CD4-positive, alpha-beta T cell treated with Interleukin-4 for 4 hours (primary cell): ENCODE measurements around the gene CCDC93.
"Not testable (repeated sequence)": the region's sequence is repeated elsewhere in the genome, so short reads cannot be mapped to it uniquely, and the experiment has no call there.

Source experiments
- DNase-seq: peaks from one replicate; pipeline ENCODE4 v3.0.0-alpha.2; 2020

The CCDC93 gene

DNA sequence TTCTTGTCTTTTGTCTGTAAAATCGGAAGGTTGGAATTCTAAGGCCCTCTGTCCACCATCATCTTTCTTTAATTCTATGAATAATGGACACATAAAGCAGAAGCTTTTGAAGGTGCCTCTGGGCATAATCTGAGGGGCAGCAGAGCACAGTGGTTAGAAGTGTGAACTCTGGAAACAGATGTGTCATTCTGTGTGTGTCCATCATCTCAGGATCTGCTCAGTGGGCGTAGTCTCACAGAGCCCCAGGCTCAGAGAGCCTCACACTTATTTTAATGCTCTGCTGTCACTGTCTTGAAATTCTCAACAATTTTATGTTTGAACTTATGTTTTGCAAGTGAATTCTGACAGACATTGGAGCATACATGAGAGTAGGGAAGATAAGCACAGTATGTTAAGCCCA, 31.0 kb upstream of the CCDC93 start:
- DNase-seq, result no peak

DNA sequence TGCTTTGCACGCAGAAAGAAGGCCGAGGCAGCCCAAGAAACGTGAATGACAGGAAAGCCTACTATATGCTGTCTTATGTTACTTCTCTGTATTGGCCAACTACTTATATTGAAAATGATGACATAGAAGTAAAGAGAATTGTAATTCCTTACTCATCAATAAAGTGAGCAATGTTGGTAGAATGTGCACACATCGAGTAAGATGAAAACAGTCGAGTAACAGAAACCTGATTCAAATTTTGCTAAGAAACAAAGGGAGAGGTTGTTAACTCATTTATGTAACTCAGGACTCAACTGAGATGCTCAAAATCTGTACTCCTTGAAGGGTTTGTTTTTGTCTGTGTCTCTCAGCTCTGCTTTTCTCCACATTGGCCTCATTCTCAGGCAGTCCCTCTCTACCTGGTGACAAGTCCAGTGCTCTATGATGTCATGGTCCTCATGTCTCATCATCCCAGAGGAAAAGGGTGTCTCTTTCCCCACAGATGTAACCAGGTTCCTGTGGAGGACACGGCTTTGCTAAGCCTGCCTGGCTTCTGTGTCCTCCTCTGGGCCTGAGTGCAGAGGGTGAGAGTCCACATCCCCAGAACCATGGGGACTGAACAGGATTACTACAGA, 30.3 kb upstream of the CCDC93 start:
- DNase-seq, result no peak

DNA sequence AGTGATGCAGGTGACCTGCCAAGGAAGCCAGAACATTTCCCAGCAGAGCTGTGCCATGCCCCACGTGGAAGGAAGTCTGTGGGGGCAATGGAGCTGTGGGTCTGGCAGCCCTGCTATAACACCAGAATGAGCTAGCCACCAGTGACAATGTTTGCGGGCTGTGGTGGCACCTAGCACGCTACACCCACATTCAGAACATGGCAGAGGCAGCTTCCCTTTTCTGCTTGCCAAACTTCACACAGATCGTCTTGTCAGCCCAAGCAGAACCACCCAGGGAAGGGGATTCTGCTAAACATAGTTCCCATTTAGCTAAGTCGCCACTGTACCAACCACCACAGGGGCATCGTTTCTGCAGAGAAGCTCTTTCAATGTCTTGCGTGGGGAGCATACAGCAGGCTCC, 27.0 kb upstream of the CCDC93 start:
- DNase-seq, result no peak

DNA sequence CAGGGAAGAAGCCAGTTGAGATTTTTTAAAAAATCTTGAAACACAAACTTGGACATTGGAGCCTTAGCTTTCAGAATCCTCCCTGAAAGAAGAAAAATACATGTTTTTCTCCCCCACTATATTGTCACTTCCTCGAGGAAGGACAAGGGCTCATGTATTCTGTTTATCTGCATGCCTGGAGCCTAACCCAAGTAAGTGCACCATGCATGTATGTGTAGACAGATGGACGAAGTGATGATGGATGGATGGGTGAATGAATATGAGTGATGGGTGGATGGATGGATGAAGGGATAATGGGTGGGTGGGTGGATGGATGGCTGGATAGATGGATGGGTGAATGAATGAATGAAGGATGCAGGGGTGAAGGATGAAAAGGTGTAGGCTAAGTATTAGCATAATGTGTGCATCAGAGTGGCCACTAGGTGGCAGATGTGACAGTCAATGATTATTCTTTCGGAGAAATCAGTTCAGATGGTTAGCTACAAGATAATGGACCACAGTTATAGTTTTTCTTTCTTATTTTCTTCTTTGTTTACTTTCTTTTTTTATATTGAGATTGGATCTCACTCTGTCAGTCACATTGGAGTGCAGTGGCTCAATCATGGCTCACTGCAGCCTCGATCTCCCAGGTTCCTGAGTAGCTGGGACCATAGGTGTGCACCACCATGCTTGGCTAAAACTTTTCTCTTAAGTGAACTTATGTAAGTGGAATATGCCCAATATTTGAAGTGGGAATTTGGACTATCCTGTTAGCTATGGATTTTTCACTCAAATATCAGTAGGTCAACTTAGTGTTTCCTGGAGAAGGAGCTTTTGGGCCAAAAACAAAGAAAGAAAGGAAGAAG, 18.5 kb upstream of the CCDC93 start:
- DNase-seq, result peak; percentile 45

DNA sequence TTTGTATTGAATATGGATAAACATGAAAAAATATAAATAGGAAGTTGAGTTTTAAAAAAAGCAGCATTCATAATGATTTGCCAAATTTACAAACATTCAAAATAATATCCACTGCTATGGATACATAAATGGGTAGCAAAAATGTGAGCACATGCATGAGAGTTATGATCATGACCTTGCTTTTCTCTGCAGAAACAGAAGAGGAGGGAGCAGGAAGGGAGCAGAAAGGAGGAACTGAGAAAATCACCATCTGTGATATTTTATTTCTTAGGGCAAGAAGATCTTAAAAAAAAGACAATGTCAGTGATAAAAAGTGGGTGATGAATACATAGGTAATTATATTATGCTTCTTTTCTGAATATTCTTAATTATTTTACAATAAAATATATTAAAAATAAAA, 17.7 kb upstream of the CCDC93 start:
- DNase-seq, result no peak

DNA sequence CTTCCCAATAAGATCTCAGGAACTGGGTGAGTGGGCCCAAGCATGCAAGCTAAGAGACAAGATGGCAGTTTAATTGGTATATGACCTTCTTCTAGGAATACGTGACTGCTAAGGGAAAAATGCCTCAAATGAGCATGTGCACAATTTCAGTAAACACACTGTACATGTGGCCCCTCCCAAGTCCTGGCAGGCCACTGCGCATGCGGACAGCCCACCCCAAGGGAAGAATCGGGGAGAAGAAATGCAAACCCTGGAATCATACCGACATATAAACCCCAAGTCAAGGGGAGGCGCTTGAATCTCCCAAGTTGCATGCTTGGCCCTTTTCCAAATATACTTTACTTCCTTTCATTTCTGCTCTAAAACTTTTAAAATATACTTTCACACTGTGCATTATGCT, 15.2 kb upstream of the CCDC93 start:
- no peak for DNase-seq

DNA sequence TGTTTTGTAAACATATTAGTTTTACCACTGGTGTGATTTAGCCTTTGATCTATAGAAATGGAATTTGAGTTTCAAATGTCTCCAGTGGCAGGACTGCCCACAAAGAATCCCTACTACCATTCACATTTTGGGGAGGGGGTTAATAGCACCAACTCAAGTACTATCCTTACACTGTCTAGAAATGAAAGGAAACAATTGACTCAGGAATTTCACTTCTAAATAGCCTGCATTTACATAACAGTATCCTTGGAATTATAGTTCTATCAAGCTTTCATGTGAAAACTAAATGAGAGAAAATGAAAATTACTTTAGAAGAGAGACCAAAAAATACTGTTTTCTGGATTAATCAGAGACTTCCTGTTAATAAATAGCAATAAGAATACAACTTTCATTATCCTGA, 7.5 kb upstream of the CCDC93 start:
- no peak for DNase-seq

DNA sequence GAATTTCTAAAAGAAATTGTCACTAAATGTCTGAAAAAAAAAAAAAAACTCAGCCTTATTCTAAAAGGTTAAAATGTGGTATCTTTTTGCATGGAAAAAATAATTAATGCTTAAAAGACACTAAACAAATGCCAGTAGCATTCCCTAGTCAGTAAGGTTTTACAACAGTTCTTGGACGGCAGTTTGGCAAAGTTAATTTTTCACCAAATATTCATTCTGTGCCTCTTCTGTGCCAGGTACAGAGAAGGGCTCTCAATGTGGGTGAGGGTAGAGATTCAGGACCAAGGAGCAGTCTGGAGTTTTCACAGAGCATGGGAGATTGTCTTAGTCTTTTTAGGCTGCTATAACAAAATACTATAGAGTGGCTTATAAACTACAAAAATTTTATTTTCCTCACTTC, 6.0 kb upstream of the CCDC93 start:
- DNase-seq, result no peak

DNA sequence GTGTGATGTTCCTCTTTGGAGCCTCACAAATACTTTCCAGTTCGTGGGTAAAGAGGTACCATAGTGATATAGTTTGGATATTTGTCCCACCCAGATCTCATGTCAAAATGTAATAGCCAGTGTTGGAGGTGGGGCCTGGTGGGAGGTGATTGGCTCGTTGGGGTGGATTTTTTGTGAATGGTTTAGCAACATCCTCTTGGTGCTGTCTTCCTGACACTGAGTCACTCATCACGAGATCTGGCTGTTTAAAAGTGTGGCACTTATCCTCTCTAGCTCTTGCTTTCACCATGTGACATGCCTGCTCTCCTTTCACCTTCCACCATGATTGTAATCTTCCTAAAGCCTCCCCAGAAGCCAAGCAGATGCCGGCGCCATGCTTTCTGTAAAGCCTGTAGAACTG, 3.0 kb upstream of the CCDC93 start:
- DNase-seq, result peak; percentile 21

DNA sequence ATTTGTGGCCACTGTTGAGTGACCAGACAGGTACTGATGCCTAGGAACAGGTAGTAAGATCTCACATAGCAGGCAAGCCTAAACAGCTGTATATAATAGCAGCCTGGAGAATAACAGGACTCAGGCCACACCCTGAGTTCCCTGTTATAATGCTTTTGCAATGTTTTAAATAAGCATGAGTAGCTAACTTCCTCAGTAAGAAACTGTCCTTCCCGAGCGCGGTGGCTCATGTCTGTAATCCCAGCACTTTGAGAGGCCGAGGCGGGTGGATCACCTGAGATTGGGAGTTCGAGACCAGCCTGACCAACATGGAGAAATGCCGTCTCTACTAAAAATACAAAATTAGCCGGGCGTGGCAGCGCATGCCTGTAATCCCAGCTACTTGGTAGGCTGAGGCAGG, 1.9 kb upstream of the CCDC93 start:
- not testable (repeated sequence) for DNase-seq

DNA sequence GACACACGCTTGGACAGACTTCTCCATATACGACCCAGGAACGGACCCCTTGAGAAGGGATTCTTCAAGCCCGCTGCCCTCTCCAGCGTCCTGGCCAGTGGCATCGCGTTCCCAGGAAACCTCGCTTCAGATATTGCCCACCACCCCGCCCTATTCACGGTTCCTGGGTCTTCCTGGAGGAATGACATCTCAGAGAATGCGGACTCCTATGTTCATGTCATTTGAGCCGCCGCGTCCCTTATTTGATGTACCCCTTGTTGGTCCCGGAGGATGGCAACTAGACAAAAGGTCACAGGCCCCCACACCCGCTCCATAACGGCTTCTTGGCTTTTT, 588 bp upstream of the CCDC93 start:
- no peak for DNase-seq

DNA sequence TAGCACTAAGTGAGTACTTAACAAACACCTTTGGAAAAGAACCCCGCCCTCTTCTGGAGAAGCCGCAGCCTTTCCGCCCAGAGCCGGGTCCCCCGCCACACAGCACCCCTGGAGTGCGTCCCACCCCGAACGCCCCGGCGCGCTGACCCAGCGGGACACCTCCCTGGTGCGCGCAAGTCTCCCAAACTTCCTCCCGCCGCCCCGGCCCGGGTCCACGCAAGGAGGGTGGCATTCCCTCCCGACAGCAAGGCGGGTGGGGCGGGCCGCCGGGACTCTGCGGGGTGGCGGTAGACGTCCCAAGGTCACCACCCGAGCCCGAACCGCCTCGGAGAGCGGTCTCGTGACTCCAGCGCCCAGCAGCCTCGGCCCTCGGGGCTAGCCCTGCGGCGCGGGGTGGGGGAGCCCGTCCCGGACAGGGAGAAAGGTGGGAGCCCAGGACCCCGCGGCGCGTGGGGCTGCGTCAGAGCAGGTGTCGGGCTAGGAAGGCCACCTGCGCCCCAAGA, 598 bp downstream of the CCDC93 start:
- DNase-seq, result no peak

DNA sequence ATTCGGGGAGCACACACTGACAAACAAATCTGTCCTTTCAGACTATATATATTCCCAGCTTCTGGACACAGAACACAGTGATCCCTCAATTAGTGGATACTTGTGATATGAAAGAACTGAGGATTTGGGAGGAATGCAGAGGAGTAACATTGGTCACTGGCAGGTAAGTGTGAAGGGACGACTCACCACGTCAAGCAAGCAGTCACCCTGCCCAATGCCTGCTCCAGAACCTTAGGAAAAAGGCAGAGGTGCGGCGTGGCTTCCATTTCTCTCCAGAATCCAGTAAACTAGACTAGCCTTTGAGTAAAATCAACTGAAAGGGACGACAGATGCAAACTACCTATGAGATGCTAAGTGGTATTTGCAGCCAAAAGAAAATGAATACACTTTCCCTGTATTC, 1.1 kb downstream of the CCDC93 start:
- no peak for DNase-seq

DNA sequence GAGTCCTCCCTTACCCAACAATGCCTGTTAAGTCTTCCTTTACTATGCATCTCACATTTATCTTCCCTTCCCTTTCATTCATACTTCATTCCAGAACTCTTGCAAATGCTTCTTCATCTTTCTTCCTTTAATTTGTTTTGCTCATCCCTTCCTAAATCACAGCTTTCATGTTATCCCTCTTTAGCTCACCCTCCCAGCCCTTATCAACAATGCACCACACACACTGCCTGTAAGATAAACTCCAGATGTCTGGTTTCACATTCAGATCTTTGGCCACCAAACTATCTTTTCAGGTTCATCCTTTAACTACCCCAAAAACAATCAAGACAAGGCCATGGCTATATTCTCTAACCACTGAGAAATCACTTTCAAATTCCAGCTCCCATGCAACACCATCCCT, 3.4 kb downstream of the CCDC93 start:
- no peak for DNase-seq

DNA sequence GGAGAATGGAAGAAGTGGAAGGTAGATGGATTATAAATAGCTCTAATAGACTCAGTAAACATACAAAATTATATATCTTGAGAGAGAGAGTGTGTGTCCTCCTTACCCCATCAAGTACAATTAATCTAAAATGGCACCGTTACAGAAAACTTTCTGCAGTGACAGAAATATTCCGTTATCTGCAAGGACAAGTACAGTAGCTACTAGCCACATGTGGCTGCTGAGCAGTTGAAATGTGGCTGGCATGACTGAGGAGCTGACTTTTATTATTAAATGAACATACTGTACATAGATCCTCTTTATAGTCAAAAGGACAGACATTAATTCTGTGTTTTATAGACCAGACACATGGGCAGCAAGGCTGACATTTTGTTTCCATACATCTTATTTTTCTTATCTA, 7.0 kb downstream of the CCDC93 start:
- no peak for DNase-seq

DNA sequence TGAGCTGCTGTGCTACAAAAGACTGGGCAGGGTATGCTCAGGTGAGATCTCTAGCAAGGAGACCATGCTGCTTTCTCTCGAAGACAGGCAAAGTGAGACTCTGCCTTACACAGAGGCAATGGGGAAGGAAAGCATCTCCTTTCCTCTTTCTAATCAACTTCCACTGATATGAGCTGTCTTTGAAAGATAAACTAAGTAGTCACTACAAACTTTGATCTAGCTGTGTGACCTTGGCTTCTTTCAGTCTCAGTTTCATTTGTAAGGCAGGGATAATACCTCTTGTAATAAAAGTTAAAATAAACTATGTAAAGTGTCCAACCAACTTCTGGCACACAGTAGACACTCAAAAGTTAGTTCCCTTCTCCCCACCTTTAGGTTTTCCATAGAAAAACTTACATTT, 7.5 kb downstream of the CCDC93 start:
- DNase-seq, result no peak

DNA sequence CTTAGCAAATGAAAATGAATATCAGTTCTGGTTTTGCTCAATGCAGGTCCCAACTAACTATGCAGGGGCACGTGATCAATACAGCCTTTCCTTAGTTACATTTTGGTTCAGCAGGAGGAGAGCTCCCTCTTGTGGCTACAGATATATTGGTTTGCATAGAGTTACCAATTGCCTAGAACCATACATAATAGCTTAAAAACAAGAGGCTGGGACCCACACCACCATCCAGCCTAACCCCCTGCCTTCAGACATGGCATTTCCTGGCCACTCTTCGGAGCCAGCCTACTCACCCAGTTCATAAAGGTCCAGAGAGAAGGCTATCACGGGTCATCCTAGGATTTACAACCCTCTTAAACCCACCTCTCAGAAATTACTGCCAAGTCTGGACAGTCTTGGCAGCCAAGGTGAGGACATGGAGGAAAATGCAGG, 10.5 kb downstream of the CCDC93 start:
- DNase-seq, result peak; percentile 82

DNA sequence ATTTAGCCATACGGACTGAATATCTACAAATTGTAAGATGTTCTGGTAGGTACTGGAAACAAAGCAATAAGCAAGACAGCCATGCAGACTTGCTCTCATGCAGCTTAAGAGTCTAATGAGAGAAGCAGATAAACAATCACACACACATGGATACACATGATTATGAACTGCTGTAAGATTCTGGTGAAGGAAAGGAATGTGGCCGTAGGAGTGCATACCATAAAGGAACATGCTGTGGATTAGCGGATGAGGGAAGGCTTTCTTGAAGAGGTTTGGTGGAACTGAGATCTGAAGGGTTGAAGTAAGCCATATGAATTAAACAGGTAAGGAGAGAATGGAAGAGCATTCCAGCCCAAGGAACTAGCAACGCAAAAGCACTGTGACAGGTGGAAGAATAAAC, 13.8 kb downstream of the CCDC93 start:
- DNase-seq, result no peak

DNA sequence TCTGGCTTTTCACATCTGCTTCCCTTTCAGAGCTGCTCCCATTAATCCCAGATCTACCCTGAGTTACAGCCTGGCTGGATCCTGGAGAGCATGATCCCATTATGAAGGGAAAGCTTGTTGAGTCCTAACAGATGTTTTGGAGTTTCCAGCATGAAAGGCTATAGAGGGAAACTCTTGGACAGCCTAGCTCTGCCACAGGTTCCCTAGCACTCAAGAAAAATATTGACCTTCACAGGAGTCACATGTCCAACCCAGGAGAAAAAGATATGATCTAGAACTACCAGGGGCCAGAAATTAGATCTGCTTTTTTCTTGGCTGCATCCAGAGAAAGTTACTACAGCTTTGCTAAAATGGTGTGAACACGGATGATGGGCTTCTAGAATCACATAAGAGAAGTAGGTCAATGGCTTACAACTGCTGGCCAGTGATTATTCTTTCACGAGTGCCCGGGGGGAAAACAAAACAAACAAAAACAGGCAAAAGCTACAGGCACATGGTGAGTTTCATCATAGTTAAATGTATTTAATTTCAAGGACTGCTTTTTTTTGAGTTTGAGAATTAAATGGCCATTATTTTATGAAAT, 15.9 kb downstream of the CCDC93 start:
- no peak for DNase-seq

DNA sequence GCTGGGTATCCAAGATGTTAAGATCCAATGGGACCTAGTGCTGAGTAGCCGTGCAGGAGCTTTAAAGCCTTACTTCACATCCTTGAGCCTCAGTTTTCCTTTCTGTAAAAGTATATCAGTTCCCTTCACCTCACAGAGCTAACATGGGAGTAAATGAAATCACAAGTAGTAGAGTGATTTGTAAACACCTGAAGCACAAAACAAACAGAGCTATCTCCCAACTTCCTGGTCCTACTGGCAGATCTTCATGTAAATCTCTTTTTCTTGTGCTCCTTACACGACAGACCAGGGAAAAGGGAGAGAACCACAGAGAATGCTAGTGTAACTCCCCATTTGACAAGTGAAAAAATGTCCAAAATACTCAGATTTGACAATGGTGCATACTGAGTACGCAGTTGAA, 17.3 kb downstream of the CCDC93 start:
- no peak for DNase-seq

DNA sequence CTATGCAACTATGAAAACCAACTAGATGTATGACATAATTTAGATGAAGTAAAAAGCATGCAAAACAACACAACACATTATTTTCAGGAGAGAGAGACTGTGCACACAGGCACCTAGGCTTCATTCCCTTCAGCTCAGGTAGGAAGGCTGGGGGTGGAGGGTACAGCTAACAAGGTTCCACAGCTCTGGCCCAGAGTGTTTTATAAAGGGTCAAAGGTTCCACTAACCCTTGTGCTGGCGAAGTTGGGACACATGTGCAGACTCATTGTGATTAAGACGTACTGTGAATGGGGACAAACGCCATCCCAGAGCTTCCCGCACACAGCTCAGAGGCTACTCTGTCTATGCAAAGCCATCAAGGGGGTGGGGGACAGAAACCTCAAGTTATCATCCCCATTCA, 19.1 kb downstream of the CCDC93 start:
- DNase-seq, result no peak

DNA sequence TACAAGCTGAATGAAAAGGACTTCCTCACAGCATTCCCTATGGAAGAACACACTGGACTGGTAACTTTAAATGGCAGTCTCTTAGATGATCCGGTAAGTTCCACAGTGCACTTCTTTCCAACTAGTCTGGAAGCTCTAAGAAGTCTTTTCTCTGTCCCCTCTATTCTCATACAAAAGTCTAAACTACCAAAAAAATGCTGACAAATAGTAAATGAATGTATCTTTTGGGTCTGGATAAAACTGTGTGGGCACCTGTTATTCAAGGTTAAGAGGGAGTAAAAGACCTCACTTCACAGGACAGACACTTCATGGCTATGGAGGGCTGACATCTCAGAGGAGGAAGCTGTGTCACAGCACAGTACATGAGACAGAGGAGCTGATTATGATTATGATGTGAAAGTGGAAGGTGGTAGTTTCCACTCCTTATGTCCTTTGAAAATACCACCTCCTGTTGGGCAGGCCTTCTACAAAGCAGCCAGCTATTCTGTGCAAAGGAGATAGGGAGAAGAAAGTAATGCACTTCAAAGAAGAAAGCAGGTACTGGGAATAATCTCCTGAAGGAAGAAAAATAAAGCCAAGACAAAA, 23.9 kb downstream of the CCDC93 start:
- DNase-seq, result no peak

DNA sequence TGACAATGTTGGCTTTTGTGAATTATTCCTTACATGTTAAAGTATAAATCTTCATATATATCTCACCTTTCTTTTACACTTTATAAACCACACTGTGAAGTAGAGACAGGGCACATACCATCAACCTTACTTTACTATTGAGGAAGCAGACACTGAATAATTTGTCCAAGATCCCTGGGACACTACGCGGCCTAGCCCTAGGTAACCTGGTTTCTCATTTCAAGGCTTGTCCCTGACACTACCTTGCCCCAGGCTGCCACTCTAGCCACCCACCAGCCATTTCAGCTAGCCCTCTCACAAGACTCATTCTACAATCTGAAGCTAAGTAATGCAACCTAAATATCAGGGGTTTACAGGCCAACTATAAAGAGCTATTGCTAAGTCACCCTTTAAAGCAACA, 26.7 kb downstream of the CCDC93 start:
- DNase-seq, result no peak

DNA sequence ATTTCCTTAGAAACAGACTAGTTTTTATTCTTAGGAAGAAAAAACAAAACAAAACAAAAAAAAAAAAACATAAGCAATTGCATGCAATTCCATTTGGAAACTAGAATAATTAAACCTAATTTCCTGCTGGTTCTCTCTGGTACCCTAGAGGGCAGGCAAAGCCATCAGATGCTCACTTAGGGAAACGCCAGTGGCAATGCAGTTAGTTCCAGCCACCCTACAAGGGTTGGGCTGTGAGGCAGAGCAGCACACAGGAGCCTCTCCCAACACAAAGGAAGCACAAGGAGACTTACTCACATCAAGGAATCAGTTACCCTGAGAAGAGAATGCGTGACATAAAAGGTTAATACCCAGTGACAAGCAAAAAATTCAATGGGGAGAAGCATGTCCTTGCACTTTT, 28.8 kb downstream of the CCDC93 start:
- no peak for DNase-seq
